ENCODE data around the gene LPO.

LPO gene

GRCh38 chr17:58270476-58271215 lies 32.3 kb downstream of the LPO start:
- no peak for DNase-seq (ENCODE audit: low read depth)
- TF ChIP-seq CTCF (IDR thresholded peaks at IDR 0.05; ENCODE audit: insufficient read depth, low read depth, low read length, missing control alignments), result peak; percentile 30
- no peak overlapping the region for H3K4me3 ChIP-seq (ENCODE audit: low read depth, low read length)

- H3K4me3 ChIP-seq (ENCODE audit: low read depth, low read length), result no peak overlapping the region
- TF ChIP-seq CTCF (IDR thresholded peaks at IDR 0.05; ENCODE audit: insufficient read depth, low read depth, low read length, missing control alignments), result no peak
- no peak for DNase-seq (ENCODE audit: low read depth)
Measured at GRCh38 chr17:58271216-58271931, 33.0 kb downstream of the LPO start.

GRCh38 chr17:58272367-58273280 lies 34.2 kb downstream of the LPO start:
- no peak for TF ChIP-seq CTCF (IDR thresholded peaks at IDR 0.05; ENCODE audit: insufficient read depth, low read depth, low read length, missing control alignments)
- DNase-seq (ENCODE audit: low read depth), result no peak
- no peak overlapping the region for H3K4me3 ChIP-seq (ENCODE audit: low read depth, low read length)

GRCh38 chr17:58273453-58274104 lies 35.2 kb downstream of the LPO start:
- no peak for DNase-seq (ENCODE audit: low read depth)
- H3K4me3 ChIP-seq (ENCODE audit: low read depth, low read length), result no peak overlapping the region
- no peak for TF ChIP-seq CTCF (IDR thresholded peaks at IDR 0.05; ENCODE audit: insufficient read depth, low read depth, low read length, missing control alignments)

- DNase-seq (ENCODE audit: low read depth), result no peak
- no peak for TF ChIP-seq CTCF (IDR thresholded peaks at IDR 0.05; ENCODE audit: insufficient read depth, low read depth, low read length, missing control alignments)
Measured at GRCh38 chr17:58275417-58275816, 37.0 kb downstream of the LPO start.

GRCh38 chr17:58276423-58276822 lies 38.0 kb downstream of the LPO start:
- DNase-seq (ENCODE audit: low read depth), result no peak
- TF ChIP-seq CTCF (IDR thresholded peaks at IDR 0.05; ENCODE audit: insufficient read depth, low read depth, low read length, missing control alignments), result no peak
- no peak overlapping the region for H3K4me3 ChIP-seq (ENCODE audit: low read depth, low read length)

More at GRCh38 chr17:58275417-58275816, 37.0 kb downstream of the LPO start:
- H3K4me3 ChIP-seq (ENCODE audit: low read depth, low read length), result no peak overlapping the region

All from GM12865 (cell line).